ENCODE measurements around the gene TRA2A.

The TRA2A gene

DNA sequence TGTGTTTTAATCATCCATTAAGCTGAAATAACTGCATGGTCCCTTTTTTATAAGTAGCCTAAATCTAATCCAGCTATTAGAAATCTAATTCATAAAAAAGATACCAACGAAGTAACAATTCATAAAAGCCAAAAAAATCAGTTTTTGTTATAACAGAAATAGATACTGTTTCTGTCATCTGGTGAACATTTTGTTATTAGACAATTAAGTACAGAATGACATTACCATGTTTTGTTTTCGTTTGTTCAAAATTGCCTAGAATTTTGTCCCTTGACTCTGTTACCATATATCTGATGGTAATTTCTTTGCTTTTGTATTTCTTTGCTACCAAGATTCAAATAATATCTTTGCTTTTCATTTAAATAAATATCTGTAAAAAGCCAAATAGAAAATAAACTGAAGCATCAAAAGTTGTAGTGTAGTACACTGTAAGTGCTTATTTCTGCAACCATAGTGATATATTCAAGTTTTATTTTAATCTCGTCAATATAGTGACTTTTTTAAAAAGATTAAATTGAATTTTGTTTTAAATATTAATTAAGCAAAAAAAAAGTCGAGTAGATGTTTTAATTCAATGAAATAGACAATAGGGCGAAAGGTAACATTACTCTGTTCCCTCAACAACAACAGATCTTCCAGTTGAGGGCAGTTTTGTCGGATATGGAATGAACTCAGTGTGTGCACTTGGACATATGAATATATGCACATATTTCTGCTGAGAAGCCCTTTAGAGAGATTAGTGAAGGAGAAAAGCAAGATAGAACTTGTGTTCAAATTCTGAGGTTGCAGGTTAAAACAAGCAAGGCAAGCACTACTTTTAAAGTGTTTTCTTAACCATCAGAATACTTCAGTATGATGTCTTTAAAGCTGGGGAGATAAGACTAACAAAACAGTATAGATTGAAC, 53.6 kb downstream of the TRA2A start:
- TF ChIP-seq, protein P1, sequence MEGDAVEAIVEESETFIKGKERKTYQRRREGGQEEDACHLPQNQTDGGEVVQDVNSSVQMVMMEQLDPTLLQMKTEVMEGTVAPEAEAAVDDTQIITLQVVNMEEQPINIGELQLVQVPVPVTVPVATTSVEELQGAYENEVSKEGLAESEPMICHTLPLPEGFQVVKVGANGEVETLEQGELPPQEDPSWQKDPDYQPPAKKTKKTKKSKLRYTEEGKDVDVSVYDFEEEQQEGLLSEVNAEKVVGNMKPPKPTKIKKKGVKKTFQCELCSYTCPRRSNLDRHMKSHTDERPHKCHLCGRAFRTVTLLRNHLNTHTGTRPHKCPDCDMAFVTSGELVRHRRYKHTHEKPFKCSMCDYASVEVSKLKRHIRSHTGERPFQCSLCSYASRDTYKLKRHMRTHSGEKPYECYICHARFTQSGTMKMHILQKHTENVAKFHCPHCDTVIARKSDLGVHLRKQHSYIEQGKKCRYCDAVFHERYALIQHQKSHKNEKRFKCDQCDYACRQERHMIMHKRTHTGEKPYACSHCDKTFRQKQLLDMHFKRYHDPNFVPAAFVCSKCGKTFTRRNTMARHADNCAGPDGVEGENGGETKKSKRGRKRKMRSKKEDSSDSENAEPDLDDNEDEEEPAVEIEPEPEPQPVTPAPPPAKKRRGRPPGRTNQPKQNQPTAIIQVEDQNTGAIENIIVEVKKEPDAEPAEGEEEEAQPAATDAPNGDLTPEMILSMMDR (IDR thresholded peaks at IDR 0.05; ENCODE audit: poor library complexity, severe bottlenecking): no peak
- Histone ChIP-seq H3K9me3 (ENCODE audit: severe bottlenecking) (no peaks in the 10 kb centered on the region), H3K27me3 (ENCODE audit: insufficient read depth, poor library complexity, severe bottlenecking) (no peaks in the 10 kb centered on the region), H3K4me1 (ENCODE audit: insufficient read depth, poor library complexity, severe bottlenecking) (peaks cover 33% of the 10 kb centered on the region), H3K27ac (ENCODE audit: poor library complexity, severe bottlenecking) (peak overlapping the region; percentile 22), H3K4me3 (ENCODE audit: severe bottlenecking) (peak overlapping the region; percentile 3), H3K36me3 (ENCODE audit: low read depth) (no peaks in the 10 kb centered on the region; the same call in 1 of the 2 replicates)
- no peak for DNase-seq (ENCODE audit: low spot score)
- no peak for ATAC-seq (ENCODE audit: low read depth)

DNA sequence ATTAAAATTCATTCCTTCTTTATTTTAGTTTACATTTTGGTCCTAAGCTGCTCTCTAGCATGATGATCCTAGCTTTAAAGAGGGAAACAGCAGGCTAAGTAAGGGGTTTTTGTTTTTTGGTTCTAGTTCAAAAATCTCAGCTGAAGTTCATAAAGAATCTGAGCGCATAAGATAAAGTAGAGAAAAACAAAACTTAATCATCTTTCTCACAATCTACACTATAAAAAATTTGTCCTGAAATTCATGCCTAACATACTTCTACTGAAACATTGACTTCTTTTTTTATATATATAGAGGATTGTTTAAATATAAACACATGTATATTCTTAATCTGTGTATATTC, 54.7 kb downstream of the TRA2A start:
- DNase-seq (ENCODE audit: low spot score) (no peak), ATAC-seq (ENCODE audit: low read depth) (no peak)
- no peak overlapping the region for H3K4me3 ChIP-seq (ENCODE audit: severe bottlenecking)
- H3K9me3 ChIP-seq (ENCODE audit: severe bottlenecking): no peaks in the 10 kb centered on the region
- H3K36me3 ChIP-seq (ENCODE audit: low read depth): peaks cover 3% of the 10 kb centered on the region; the same call in 1 of the 2 replicates
- peaks cover 42% of the 10 kb centered on the region for H3K4me1 ChIP-seq (ENCODE audit: insufficient read depth, poor library complexity, severe bottlenecking)
- TF ChIP-seq, protein P1 (IDR thresholded peaks at IDR 0.05; ENCODE audit: poor library complexity, severe bottlenecking): no peak
- peak overlapping the region; percentile 92 for H3K27ac ChIP-seq (ENCODE audit: poor library complexity, severe bottlenecking)
- H3K27me3 ChIP-seq (ENCODE audit: insufficient read depth, poor library complexity, severe bottlenecking): no peaks in the 10 kb centered on the region

DNA sequence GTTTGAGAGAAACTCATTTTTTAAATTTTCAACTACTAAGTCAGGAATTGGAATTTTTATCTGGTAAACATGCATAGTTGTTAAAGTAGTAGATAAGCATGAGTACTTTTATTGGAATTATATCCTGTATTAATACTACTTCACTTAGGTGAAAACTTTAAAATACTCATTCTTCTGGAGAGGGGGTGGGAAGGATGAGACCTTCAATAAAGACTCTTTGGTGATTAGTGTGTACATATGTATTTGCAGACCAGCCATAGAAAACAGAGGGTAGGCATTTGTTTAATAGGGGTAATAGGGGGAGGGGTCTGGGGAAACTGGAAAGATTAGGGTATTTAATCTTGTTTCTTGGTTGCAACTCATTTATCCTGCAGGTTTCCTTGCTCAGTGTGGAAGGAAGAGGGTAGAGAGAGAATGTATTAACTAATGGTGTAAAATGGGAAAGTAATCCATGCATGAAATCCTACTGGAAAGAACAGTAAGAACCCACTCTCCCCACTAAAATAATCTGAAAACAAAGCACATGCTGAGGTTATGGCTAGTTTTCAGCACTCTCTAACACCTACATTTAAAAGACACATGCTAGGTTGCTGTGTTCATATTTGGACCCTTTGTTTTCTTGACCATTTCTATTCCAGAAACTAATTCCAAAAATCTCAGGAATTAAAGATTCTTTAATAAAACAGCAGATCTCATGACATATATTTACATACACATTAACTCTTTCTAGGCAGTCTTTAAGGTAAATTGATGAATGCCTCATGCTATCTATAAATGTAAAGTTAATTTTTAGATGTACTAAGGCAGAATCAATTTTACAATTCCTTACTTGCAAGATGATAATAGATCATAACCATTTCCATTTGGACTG, 55.3 kb downstream of the TRA2A start:
- Histone ChIP-seq H3K9me3 (ENCODE audit: severe bottlenecking) (no peaks in the 10 kb centered on the region), H3K4me3 (ENCODE audit: severe bottlenecking) (peak overlapping the region; percentile 56), H3K27me3 (ENCODE audit: insufficient read depth, poor library complexity, severe bottlenecking) (no peaks in the 10 kb centered on the region), H3K4me1 (ENCODE audit: insufficient read depth, poor library complexity, severe bottlenecking) (peaks cover 42% of the 10 kb centered on the region), H3K36me3 (ENCODE audit: low read depth) (peaks cover 3% of the 10 kb centered on the region; the same call in 1 of the 2 replicates), H3K27ac (ENCODE audit: poor library complexity, severe bottlenecking) (peak overlapping the region; percentile 92)
- ATAC-seq (ENCODE audit: low read depth): no peak
- DNase-seq (ENCODE audit: low spot score): no peak
- TF ChIP-seq, protein P1 (IDR thresholded peaks at IDR 0.05; ENCODE audit: poor library complexity, severe bottlenecking): no peak

DNA sequence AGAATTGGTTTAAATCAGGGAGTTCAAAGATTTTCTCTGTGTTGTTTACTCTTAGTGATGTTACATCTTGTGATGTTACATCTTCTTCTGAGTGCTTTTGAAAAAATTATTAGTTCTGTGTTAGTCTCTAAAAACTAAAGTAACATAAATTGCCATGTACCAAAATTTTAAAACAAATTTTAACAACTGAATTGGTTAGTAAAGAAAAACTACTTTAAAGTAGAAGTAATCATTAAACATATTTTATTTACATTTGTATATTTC, 56.3 kb downstream of the TRA2A start:
- no peaks in the 10 kb centered on the region for H3K9me3 ChIP-seq (ENCODE audit: severe bottlenecking)
- no peak for DNase-seq (ENCODE audit: low spot score)
- H3K27me3 ChIP-seq (ENCODE audit: insufficient read depth, poor library complexity, severe bottlenecking): no peaks in the 10 kb centered on the region
- TF ChIP-seq, protein P1 (IDR thresholded peaks at IDR 0.05; ENCODE audit: poor library complexity, severe bottlenecking): no peak
- H3K4me1 ChIP-seq (ENCODE audit: insufficient read depth, poor library complexity, severe bottlenecking): peaks cover 42% of the 10 kb centered on the region
- peak overlapping the region; percentile 92 for H3K27ac ChIP-seq (ENCODE audit: poor library complexity, severe bottlenecking)
- H3K36me3 ChIP-seq (ENCODE audit: low read depth): peaks cover 3% of the 10 kb centered on the region; the same call in 1 of the 2 replicates
- H3K4me3 ChIP-seq (ENCODE audit: severe bottlenecking): peak overlapping the region; percentile 56
- no peak for ATAC-seq (ENCODE audit: low read depth)
